ENCODE data around the gene TMEM39A.

- TF ChIP-seq CTCF (conservative IDR thresholded peaks at IDR 0.05) (no peak; the same call in 1 of the 2 replicates), EZH2 (IDR thresholded peaks at IDR 0.05; ENCODE audit: low read depth) (no peak)
Measured at GRCh38 chr3:119490153-119490552, 26.7 kb upstream of the TMEM39A start.

All from PC-9 (cell line).